Left hindlimb (tissue), 1 donor: ENCODE measurements around the gene MINAR2.

Source experiments
- DNase-seq: peaks from one replicate; pipeline ENCODE4 v3.0.0-alpha.2; 2018

Gene MINAR2

GRCh38 chr5:129773376-129773775 lies 25.5 kb downstream of the MINAR2 start:
- no peak for DNase-seq

GRCh38 chr5:129781594-129781993 lies 33.7 kb downstream of the MINAR2 start:
- DNase-seq: no peak

GRCh38 chr5:129803403-129803802 lies 55.5 kb downstream of the MINAR2 start:
- DNase-seq: no peak

GRCh38 chr5:129804705-129805104 lies 56.8 kb downstream of the MINAR2 start:
- no peak for DNase-seq

- no peak for DNase-seq
These were observed 59.4 kb downstream of the MINAR2 start for GRCh38 chr5:129807162-129807814.
